Gastrocnemius medialis (tissue), 4 donors: ENCODE data around the gene WNT10A.

ENCODE experiments used
- CTCF ChIP-seq, 5 experiments: fragments of 450-650 bp in 3 of 5; fragments of 200-600 bp in 2 of 5; sonication (generic) in 2 of 5; IDR thresholded peaks in 4 of 5; conservative IDR thresholded peaks in 1 of 5; 1 replicate in 4 of 5; 2 replicates in 1 of 5; pipeline ENCODE4 v1.5.1; 2016 to 2019; ENCODE audit warnings: antibody characterized with exemption in 5 of 5, mild to moderate bottlenecking in 3 of 5, moderate library complexity in 3 of 5
- POLR2A ChIP-seq, 2 donors: fragments of 450-650 bp; IDR thresholded peaks; one replicate each; pipeline ENCODE4 v1.6.1; 2017; ENCODE audit warnings: antibody characterized with exemption in 2 of 2, mild to moderate bottlenecking in 2 of 2, moderate library complexity in 2 of 2

GRCh38 chr2:218902427-218902826, 21.8 kb downstream of the WNT10A start:
- TF ChIP-seq CTCF (IDR thresholded peaks at IDR 0.05 in 4 of 5, conservative IDR thresholded peaks at IDR 0.05 in 1 of 5) (no peak), POLR2A (IDR thresholded peaks at IDR 0.05) (no peak)
